Aorta (tissue), 5 donors: ENCODE data around the gene PEX5L. TPM values are rescaled to one million over a fixed set of nuclear protein-coding genes. Genes with fewer than 3 reads are reported as not detected.

ENCODE experiments used
- ATAC-seq: fragments of 200-7000 bp; cut with Tn5 transposase; one replicate; pipeline ENCODE4 v1.9.1; 2022; ENCODE audit warnings: moderate library complexity; ENCODE audit not compliant: low FRiP score
- DNase-seq, 2 donors: peaks; one replicate each; pipeline ENCODE4 v3.0.0-alpha.2; 2020
- H3K27ac ChIP-seq, 2 donors: one replicate each; pipeline ENCODE4 v1.5.1; 2013; ENCODE audit warnings: low read length in 2 of 2, mild to moderate bottlenecking in 2 of 2, moderate library complexity in 2 of 2, control low read depth in 1 of 2, inconsistent platforms in 1 of 2, low read depth in 1 of 2
- H3K27me3 ChIP-seq, 2 donors: one replicate each; pipeline ENCODE4 v1.6.1; 2013; ENCODE audit warnings: control low read depth in 1 of 2, low read length in 1 of 2, mild to moderate bottlenecking in 1 of 2, moderate library complexity in 1 of 2; ENCODE audit not compliant: insufficient read depth in 2 of 2, control insufficient read depth in 1 of 2
- H3K36me3 ChIP-seq, 2 donors: one replicate each; pipeline ENCODE4 v1.6.1; 2013; ENCODE audit warnings: control low read depth in 1 of 2, low read length in 1 of 2, mild to moderate bottlenecking in 1 of 2; ENCODE audit not compliant: insufficient read depth in 2 of 2, control insufficient read depth in 1 of 2
- H3K4me1 ChIP-seq, 2 donors: one replicate each; pipeline ENCODE4 v1.6.1; 2013; ENCODE audit warnings: low read length in 2 of 2, control low read depth in 1 of 2, mild to moderate bottlenecking in 1 of 2, moderate library complexity in 1 of 2; ENCODE audit not compliant: insufficient read depth in 2 of 2, control insufficient read depth in 1 of 2
- H3K4me3 ChIP-seq, 2 donors: one replicate each; pipeline ENCODE4 v1.5.1; 2013; ENCODE audit warnings: low read length in 2 of 2, control low read depth in 1 of 2, mild to moderate bottlenecking in 1 of 2
- H3K9me3 ChIP-seq: one replicate; pipeline ENCODE4 v1.6.1; 2013; ENCODE audit warnings: mild to moderate bottlenecking, low read length; ENCODE audit not compliant: control insufficient read depth
- WGBS, 2 donors: extraction: QIAGEN DNeasy Blood & Tissue Kit; methylation state at CpG; one replicate each; pipeline ENCODE4 v1.1.7; 2013; 5-methylcytosine and 5-hydroxymethylcytosine counted together
- intact Hi-C, 2 donors: fragments of 100-400 bp; cut with DNase I; formaldehyde crosslinking; loops; one replicate each; pipeline versions ENCODE4 v1.14.2 to v1.15.0; 2022
- polyA plus RNA-seq, 2 donors: library from polyadenylated mRNA; stranded (reverse); fragments of 200-250 nt; gene quantifications; one replicate each; pipeline ENCODE4 v1.2.3, GENCODE V29; 2013
- total RNA-seq, 2 donors: library from RNA; stranded (reverse); fragmentation: NEBNext Ultra II Directional; extraction: Animal tissue kit (Norgen Biotek cat#: 25700); gene quantifications; one replicate each; pipeline ENCODE4 v1.2.1, GENCODE V29; 2021
- donor health status: healthy with polysubstance abuse.
- donor health status: Bipolar disorder and iron deficiency.
- donor health status: DM: no; HTN: no; CAD: no.
- donor health status: DM: no; HTN: no; CAD: no.
- donor health status: DM: yes; HTN: yes; CAD: no.

Gene PEX5L
- total and polyA plus RNA-seq, 4 donors: 0.24 TPM; not detected in 3

DNA sequence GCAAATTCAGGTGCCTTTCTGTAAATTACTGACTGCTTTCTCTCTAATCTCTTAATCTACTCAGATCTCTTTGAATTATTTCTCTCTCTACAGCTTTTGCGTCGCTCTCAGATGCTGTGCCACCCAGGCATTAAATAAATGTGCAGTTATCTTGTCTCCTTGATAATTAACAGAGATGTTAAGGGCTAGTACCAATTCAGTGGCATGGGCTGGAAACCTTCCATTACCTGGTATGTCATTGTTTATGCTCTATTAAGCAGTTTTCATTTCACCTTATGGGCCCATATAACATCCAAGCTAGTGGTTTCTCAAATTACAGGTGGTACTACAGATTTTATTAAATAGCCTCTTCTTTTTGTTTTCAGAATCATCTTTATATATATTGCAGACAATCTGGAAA, 66.0 kb downstream of the PEX5L start:
- no peaks in the 10 kb centered on the region for H3K9me3 ChIP-seq
- H3K4me1 ChIP-seq: no peaks in the 10 kb centered on the region
- no peak overlapping the region for H3K4me3 ChIP-seq
- no peaks in the 10 kb centered on the region for H3K36me3 ChIP-seq
- 87 to 88% methylated on average over 2 of the region's 2 CpGs for WGBS, 2 donors
- ATAC-seq (no peak), DNase-seq (no peak)
- no peaks in the 10 kb centered on the region for H3K27me3 ChIP-seq
- H3K27ac ChIP-seq: no peak overlapping the region
- intact Hi-C loops: no loop called here

DNA sequence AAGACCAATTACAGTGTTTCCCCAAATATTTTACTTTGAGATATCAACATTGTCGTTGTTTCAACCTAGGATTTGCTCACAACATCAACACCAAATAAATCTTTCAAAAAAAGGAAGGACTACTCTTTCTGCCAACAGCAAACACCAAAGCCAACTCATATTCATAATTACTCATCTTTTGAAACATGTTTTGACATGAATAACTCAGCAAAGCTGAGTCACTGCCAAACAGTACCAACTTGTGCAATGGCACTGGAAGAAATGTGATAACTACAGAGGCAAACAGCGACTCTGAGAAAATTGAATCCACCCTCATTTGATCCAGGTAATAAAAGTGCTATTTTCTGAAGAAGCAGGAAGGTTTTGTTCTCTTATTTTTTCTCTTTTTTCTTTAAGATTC, 67.2 kb downstream of the PEX5L start:
- ATAC-seq (no peak), DNase-seq (no peak)
- intact Hi-C loops: no loop called here
- H3K27ac ChIP-seq: no peak overlapping the region
- no peaks in the 10 kb centered on the region for H3K27me3 ChIP-seq
- H3K4me1 ChIP-seq: no peaks in the 10 kb centered on the region
- WGBS, 2 donors: 52 to 63% methylated on average over 2 of the region's 2 CpGs
- H3K4me3 ChIP-seq: no peak overlapping the region
- H3K36me3 ChIP-seq: no peaks in the 10 kb centered on the region
- no peaks in the 10 kb centered on the region for H3K9me3 ChIP-seq

DNA sequence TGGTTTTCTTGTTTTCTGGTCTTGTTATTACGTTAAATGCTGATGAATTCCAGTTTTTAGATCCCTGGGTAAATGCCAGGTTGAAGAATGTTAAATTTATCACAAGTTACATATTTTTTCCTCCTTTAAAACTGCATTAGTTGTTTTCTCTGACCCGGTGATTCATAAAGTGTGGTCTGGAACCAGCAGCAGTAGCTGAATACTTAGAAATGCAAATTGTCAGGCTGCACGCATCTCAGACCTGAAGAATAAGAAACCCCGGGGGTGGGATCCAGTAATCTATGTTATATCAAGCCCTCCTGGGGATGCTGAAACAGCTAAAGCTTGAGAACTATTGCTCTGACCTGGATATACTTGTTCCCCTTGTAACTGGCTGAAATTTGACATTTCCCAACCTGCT, 69.1 kb downstream of the PEX5L start:
- 10 to 25% methylated on average over 4 of the region's 4 CpGs for WGBS, 2 donors
- DNase-seq: no peak

DNA sequence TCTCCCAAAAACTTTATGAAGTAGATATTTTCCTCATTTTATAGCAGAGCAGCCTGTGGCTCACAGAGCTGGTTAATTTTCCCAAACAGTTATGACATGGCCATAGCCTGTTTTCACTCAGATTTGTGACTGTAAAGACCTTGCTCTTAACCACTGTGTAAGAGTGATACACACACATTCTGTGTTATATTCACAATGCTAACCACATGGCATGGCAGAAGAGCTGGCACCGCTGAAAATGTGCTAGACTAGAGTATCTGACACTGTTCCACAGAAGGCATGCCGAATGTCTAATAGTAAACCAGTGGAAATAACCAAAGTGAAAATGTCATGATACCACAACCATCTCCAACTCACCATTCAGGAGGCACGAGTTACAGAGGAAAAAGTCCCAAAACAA, 71.8 kb downstream of the PEX5L start:
- peaks cover 1% of the 10 kb centered on the region for H3K9me3 ChIP-seq
- no peaks in the 10 kb centered on the region for H3K36me3 ChIP-seq
- H3K4me1 ChIP-seq: no peaks in the 10 kb centered on the region
- no peak overlapping the region for H3K27ac ChIP-seq
- no peak overlapping the region for H3K4me3 ChIP-seq
- DNase-seq: no peak
- ATAC-seq: no peak
- no peaks in the 10 kb centered on the region for H3K27me3 ChIP-seq
- intact Hi-C loops: no loop called here
- WGBS, 2 donors: 26 to 79% methylated on average over 3 of the region's 3 CpGs

More for the DNA sequence above, 69.1 kb downstream of the PEX5L start:
- no peak for ATAC-seq
- Histone ChIP-seq H3K36me3 (no peaks in the 10 kb centered on the region), H3K27me3 (no peaks in the 10 kb centered on the region), H3K27ac (no peak overlapping the region), H3K4me3 (no peak overlapping the region), H3K9me3 (no peaks in the 10 kb centered on the region), H3K4me1 (no peaks in the 10 kb centered on the region)
- intact Hi-C loops: no loop called here

GRCh38 chr3:179962629-179963387, 73.9 kb downstream of the PEX5L start:
- no peaks in the 10 kb centered on the region for H3K27me3 ChIP-seq
- H3K36me3 ChIP-seq: no peaks in the 10 kb centered on the region
- no peaks in the 10 kb centered on the region for H3K4me1 ChIP-seq
- ATAC-seq: no peak
- 80 to 82% methylated on average over 1 of the region's 1 CpG for WGBS, 2 donors
- no peak for DNase-seq
- H3K9me3 ChIP-seq: peaks cover 1% of the 10 kb centered on the region
- no peak overlapping the region for H3K27ac ChIP-seq
- intact Hi-C loops: no loop called here
- H3K4me3 ChIP-seq: no peak overlapping the region

DNA sequence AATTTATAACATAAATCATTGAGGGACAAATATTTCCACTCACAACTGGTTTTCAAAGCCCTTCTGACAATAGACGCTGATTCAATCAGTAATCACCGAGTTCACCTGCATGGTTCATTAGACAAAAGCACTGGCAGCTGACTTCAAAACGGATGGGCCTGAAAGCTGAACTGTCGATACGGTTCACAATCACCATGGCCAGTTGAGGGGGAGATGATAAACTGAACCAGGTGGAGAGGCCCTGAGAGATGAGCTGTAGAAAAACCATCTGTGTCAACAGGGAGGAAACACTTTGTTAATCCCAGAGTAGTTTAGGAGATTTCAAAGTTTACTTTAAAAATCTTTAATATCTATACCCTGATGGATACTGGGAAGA, 75.0 kb downstream of the PEX5L start:
- no peaks in the 10 kb centered on the region for H3K4me1 ChIP-seq
- H3K36me3 ChIP-seq: no peaks in the 10 kb centered on the region
- no peak for DNase-seq
- ATAC-seq: no peak
- intact Hi-C loops: no loop called here
- no peak overlapping the region for H3K27ac ChIP-seq
- peaks cover 1% of the 10 kb centered on the region for H3K9me3 ChIP-seq
- no peaks in the 10 kb centered on the region for H3K27me3 ChIP-seq
- no peak overlapping the region for H3K4me3 ChIP-seq
- WGBS, 2 donors: 22 to 38% methylated on average over 5 of the region's 5 CpGs

DNA sequence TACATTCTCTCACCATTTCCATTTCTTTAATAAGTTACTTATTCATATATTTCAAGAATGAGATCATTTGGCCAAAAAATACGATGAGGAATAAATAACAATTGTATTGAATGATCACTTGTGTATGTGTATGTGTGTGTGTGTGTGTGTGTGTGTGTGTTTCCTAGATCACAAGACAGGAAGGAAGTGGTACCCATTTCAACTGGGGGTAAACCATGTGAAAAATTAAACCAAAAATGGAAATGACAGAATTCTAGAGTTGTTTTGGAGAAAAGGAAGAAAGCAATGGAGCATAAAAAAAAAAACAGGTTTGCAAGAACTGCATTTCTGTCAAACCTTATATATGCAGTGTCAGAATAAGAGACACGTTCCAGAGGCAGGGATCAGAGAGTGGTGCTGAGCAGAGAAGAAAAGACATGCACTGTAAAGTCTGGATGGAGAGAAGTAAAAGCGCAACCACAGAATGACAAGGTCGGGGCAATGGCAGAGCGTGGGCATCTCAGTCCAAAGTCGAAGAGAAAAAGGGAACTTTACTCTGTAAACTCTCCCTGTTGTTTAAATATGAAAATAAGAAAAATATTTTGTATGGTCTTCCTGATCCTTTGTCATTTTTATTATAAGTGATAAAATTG, 75.5 kb downstream of the PEX5L start:
- DNase-seq: no peak
- H3K4me1 ChIP-seq: no peaks in the 10 kb centered on the region
- ATAC-seq: no peak
- no peaks in the 10 kb centered on the region for H3K36me3 ChIP-seq
- H3K27ac ChIP-seq: no peak overlapping the region
- H3K4me3 ChIP-seq: no peak overlapping the region
- WGBS, 2 donors: 64 to 72% methylated on average over 6 of the region's 6 CpGs
- intact Hi-C loops: no loop called here
- H3K27me3 ChIP-seq: no peaks in the 10 kb centered on the region
- peaks cover 1% of the 10 kb centered on the region for H3K9me3 ChIP-seq

DNA sequence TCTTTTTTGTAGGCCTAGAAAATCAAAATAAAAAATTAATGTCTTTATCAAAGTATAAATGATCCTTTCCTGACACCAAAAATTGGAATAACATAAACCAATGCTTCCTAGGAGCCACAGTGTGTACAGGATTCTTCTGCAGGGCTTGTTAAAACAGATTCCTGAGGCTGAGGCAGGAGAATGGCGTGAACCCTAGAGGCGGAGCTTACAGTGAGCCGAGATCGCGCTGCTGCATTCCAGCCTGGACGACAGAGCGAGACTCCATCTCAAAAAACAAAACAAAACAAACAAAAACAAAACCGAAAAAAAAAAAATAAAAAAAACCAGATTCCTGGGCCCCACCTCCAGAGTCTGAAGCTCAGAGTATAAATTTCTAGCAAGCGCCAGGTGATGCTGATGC, 78.0 kb downstream of the PEX5L start:
- Histone ChIP-seq H3K4me1 (no peaks in the 10 kb centered on the region), H3K9me3 (peaks cover 1% of the 10 kb centered on the region), H3K27me3 (no peaks in the 10 kb centered on the region), H3K36me3 (no peaks in the 10 kb centered on the region), H3K4me3 (no peak overlapping the region), H3K27ac (no peak overlapping the region)
- DNase-seq: no peak
- no peak for ATAC-seq
- intact Hi-C loops: no loop called here
- WGBS, 2 donors: 67 to 76% methylated on average over 9 of the region's 9 CpGs

DNA sequence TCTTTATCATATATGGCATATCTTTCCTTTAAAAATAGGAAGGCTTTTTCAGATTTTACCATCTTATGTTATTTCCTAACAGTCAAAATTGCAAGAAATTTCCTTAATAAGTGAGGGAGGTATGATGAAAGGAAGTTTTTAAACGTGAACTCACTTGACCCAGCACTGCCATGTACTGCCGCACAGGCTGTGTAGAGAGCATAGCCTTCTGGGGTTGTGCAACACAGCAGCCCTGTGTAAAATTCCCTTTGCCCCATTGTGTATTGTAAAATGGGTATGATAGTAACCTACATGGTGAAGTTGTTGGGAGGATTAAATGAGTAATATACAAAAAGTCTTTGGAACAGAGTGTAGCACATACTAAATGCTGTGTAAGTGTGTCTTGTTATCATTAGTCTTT, 78.6 kb downstream of the PEX5L start:
- H3K4me1 ChIP-seq: no peaks in the 10 kb centered on the region
- no peak overlapping the region for H3K27ac ChIP-seq
- intact Hi-C loops: no loop called here
- WGBS, 2 donors: 73 to 76% methylated on average over 2 of the region's 2 CpGs
- peaks cover 1% of the 10 kb centered on the region for H3K9me3 ChIP-seq
- no peaks in the 10 kb centered on the region for H3K36me3 ChIP-seq
- no peak for DNase-seq
- H3K27me3 ChIP-seq: no peaks in the 10 kb centered on the region
- H3K4me3 ChIP-seq: no peak overlapping the region
- no peak for ATAC-seq
